Natural killer cell (primary cell): ENCODE measurements around the gene KCNH4. TPM values are rescaled to one million over a fixed set of nuclear protein-coding genes. Genes with fewer than 3 reads are reported as not detected.

Experiments
- ATAC-seq, 3 donors: fragments of 150-1000 bp in 2 of 3; fragments of 200-7000 bp in 1 of 3; cut with Tn5 transposase; 1 replicate in 1 of 3; 2 replicates in 2 of 3; pipeline ENCODE4 v1.10.0; 2021; ENCODE audit warnings: mild to moderate bottlenecking in 2 of 3, moderate library complexity in 2 of 3
- DNase-seq, 2 donors: peaks; one replicate each; pipeline versions ENCODE4 v3.0.0 to v3.0.0-alpha.2; 2013 to 2021; ENCODE audit warnings: mixed read lengths in 1 of 2
- H3K27ac ChIP-seq: one replicate; pipeline ENCODE4 v1.5.1; 2013; ENCODE audit warnings: mild to moderate bottlenecking, low read length
- H3K27me3 ChIP-seq: one replicate; pipeline ENCODE4 v1.6.1; 2013; ENCODE audit warnings: low read length; ENCODE audit not compliant: control insufficient read depth, insufficient read depth
- H3K36me3 ChIP-seq: one replicate; pipeline ENCODE4 v1.6.1; 2013; ENCODE audit warnings: low read length; ENCODE audit not compliant: control insufficient read depth, insufficient read depth
- H3K4me1 ChIP-seq: one replicate; pipeline ENCODE4 v1.6.1; 2013; ENCODE audit warnings: low read length; ENCODE audit not compliant: control insufficient read depth, insufficient read depth
- H3K4me3 ChIP-seq: one replicate; pipeline ENCODE4 v1.5.1; 2013; ENCODE audit warnings: low read length
- H3K9me3 ChIP-seq: one replicate; pipeline ENCODE4 v1.6.1; 2013; ENCODE audit warnings: low read length; ENCODE audit not compliant: control insufficient read depth, insufficient read depth
- H3K27ac Mint-ChIP-seq, 2 donors: one replicate each; pipeline ENCODE4 v1.8.0; 2022; ENCODE audit warnings: mild to moderate bottlenecking in 2 of 2, mixed read lengths in 2 of 2, moderate library complexity in 1 of 2
- H3K27me3 Mint-ChIP-seq, 2 donors: one replicate each; pipeline ENCODE4 v1.8.0; 2022; ENCODE audit warnings: low read depth in 2 of 2, mixed read lengths in 2 of 2
- H3K36me3 Mint-ChIP-seq: one replicate; pipeline ENCODE4 v1.8.0; 2022; ENCODE audit warnings: mixed read lengths
- H3K4me1 Mint-ChIP-seq, 2 donors: one replicate each; pipeline ENCODE4 v1.8.0; 2022; ENCODE audit warnings: mixed read lengths in 2 of 2
- H3K4me3 Mint-ChIP-seq: one replicate; pipeline ENCODE4 v1.8.0; 2022; ENCODE audit warnings: mild to moderate bottlenecking, moderate library complexity, mixed read lengths
- H3K9me3 Mint-ChIP-seq, 2 donors: one replicate each; pipeline ENCODE4 v1.8.0; 2022; ENCODE audit warnings: mixed read lengths in 2 of 2
- CTCF ChIP-seq: fragments of 200-600 bp; IDR thresholded peaks from one replicate; pipeline ENCODE4 v1.8.0; 2022; ENCODE audit warnings: antibody characterized with exemption
- WGBS: methylation state at CpG from one replicate; pipeline ENCODE4 v1.1.7; 2013; ENCODE audit warnings: missing lambda C conversion rate; ENCODE audit not compliant: insufficient coverage; 5-methylcytosine and 5-hydroxymethylcytosine counted together
- intact Hi-C: fragments of 100-400 bp; cut with micrococcal nuclease; formaldehyde crosslinking; loops from one replicate; pipeline ENCODE4 v1.14.2; 2022
- total RNA-seq, 4 donors: library from RNA; stranded (reverse); fragments of 120-200 nt in 1 of 4; gene quantifications; one replicate each; pipeline versions ENCODE4 v1.2.3 to v1.2.4, GENCODE V29; 2013 to 2022

The KCNH4 gene
- total RNA-seq, 3 donors from 2014 or later (not counting 1 experiment from before 2014, with no cell fraction given), result 0.12 to 0.27 (median 0.20) TPM

- H3K4me1 ChIP-seq, result peaks cover 30% of the 10 kb centered on the region
- intact Hi-C loops, result no loop called here
- H3K27ac Mint-ChIP-seq, result peak overlapping the region; percentile 29 to 31
Observed at GRCh38 chr17:42107597-42108576, 73.1 kb downstream of the KCNH4 start.

GRCh38 chr17:42107124-42107523 is 73.8 kb downstream of the KCNH4 start:
- no peaks in the 10 kb centered on the region for H3K27me3 Mint-ChIP-seq
- Histone ChIP-seq H3K27me3 (no peaks in the 10 kb centered on the region), H3K4me3 (no peak overlapping the region), H3K27ac (no peak overlapping the region), H3K4me1 (peaks cover 25% of the 10 kb centered on the region), H3K36me3 (peaks cover 23% of the 10 kb centered on the region), H3K9me3 (no peaks in the 10 kb centered on the region)
- H3K27ac Mint-ChIP-seq, result no peak overlapping the region
- 66% methylated on average over 6 of the region's 6 CpGs for WGBS
- intact Hi-C loops, result no loop called here
- no peak for TF ChIP-seq CTCF
- DNase-seq (no peak), ATAC-seq (no peak)
- no peaks in the 10 kb centered on the region for H3K9me3 Mint-ChIP-seq
- peak overlapping the region; percentile 35 for H3K4me3 Mint-ChIP-seq
- H3K4me1 Mint-ChIP-seq, result peaks cover 8 to 21% of the 10 kb centered on the region in 2 donors
- H3K36me3 Mint-ChIP-seq, result no peaks in the 10 kb centered on the region

More at GRCh38 chr17:42107597-42108576, 73.1 kb downstream of the KCNH4 start:
- Histone ChIP-seq H3K36me3 (peaks cover 23% of the 10 kb centered on the region), H3K9me3 (no peaks in the 10 kb centered on the region), H3K4me3 (no peak overlapping the region), H3K27me3 (no peaks in the 10 kb centered on the region), H3K27ac (no peak overlapping the region)
- no peaks in the 10 kb centered on the region for H3K9me3 Mint-ChIP-seq
- ATAC-seq (peak; percentile 78 to 93 (median 89)), DNase-seq (peak; percentile 79 to 92)
- no peaks in the 10 kb centered on the region for H3K27me3 Mint-ChIP-seq
- WGBS, result 46% methylated on average over 51 of the region's 51 CpGs
- H3K4me3 Mint-ChIP-seq, result peak overlapping the region; percentile 28
- TF ChIP-seq CTCF, result no peak
- no peaks in the 10 kb centered on the region for H3K36me3 Mint-ChIP-seq
- peaks cover 9 to 28% of the 10 kb centered on the region in 2 donors for H3K4me1 Mint-ChIP-seq

Other genes starting within 250 kb of the KCNH4 start
- 10 to 100 TPM; 32.4 to 44.8 (median 38.2) TPM for gene CNP, start 214.3 kb downstream of the KCNH4 start, total RNA-seq
- 100 to 1,000 TPM; 123 to 159 (median 149) TPM for gene DNAJC7, start 163.7 kb downstream of the KCNH4 start, total RNA-seq
- 10 to 100 TPM; 17.5 to 20.9 (median 19.3) TPM for gene NKIRAS2, start 161.1 kb downstream of the KCNH4 start, total RNA-seq
- gene C17orf113, start 130.5 kb downstream of the KCNH4 start, total RNA-seq, result under 1 TPM; 0.25 to 0.28 (median 0.26) TPM
- gene ZNF385C, start 82.7 kb downstream of the KCNH4 start, total RNA-seq, result under 1 TPM in 1 of 3 donors, not detected in 2; 0.28 TPM
- 10 to 100 TPM; 22.0 to 29.0 (median 24.5) TPM for gene DHX58, start 68.4 kb downstream of the KCNH4 start, total RNA-seq
- gene KAT2A, start 59.8 kb downstream of the KCNH4 start, total RNA-seq, result 10 to 100 TPM; 29.6 to 32.8 (median 29.9) TPM
- gene HSPB9, start 58.3 kb downstream of the KCNH4 start, total RNA-seq, result not detected
- 100 to 1,000 TPM; 137 to 151 (median 148) TPM for gene RAB5C, start 26.2 kb downstream of the KCNH4 start, total RNA-seq
- gene HCRT, start 4.3 kb upstream of the KCNH4 start, total RNA-seq, result not detected
- gene GHDC, start 13.4 kb upstream of the KCNH4 start, total RNA-seq, result 10 to 100 TPM; 19.5 to 24.6 (median 22.8) TPM
- gene STAT5B, start 95.2 kb upstream of the KCNH4 start, total RNA-seq, result 100 to 1,000 TPM in 2 of 3 donors, 10 to 100 TPM in 1; 79.9 to 112 (median 103) TPM
- gene STAT5A, start 107.4 kb upstream of the KCNH4 start, total RNA-seq, result 100 to 1,000 TPM; 112 to 135 (median 117) TPM
- gene STAT3, start 207.3 kb upstream of the KCNH4 start, total RNA-seq, result 100 to 1,000 TPM; 190 to 246 (median 206) TPM
- under 1 TPM in 2 of 3 donors, not detected in 1; 0.11 to 0.20 TPM for gene CAVIN1, start 242.1 kb upstream of the KCNH4 start, total RNA-seq